Body of pancreas (tissue), 4 donors: ENCODE results near the gene TPSAB1.

Source experiments
- CTCF ChIP-seq, 7 experiments: fragments of 450-650 bp in 4 of 7; fragments of 200-600 bp in 3 of 7; sonication (generic) in 3 of 7; IDR thresholded peaks; one replicate each; pipeline ENCODE4 v1.5.1; 2016 to 2019; ENCODE audit warnings: antibody characterized with exemption in 7 of 7
- POLR2A ChIP-seq, 3 donors: fragments of 450-650 bp; IDR thresholded peaks; one replicate each; pipeline ENCODE4 v1.6.1; 2016; ENCODE audit warnings: antibody characterized with exemption in 3 of 3, mild to moderate bottlenecking in 2 of 3

GRCh38 chr16:1211451-1212268 is 28.8 kb upstream of the TPSAB1 start:
- TF ChIP-seq CTCF (IDR thresholded peaks at IDR 0.05) (no peak), POLR2A (IDR thresholded peaks at IDR 0.05) (no peak)
